ENCODE data around the gene PERCC1.

DNA sequence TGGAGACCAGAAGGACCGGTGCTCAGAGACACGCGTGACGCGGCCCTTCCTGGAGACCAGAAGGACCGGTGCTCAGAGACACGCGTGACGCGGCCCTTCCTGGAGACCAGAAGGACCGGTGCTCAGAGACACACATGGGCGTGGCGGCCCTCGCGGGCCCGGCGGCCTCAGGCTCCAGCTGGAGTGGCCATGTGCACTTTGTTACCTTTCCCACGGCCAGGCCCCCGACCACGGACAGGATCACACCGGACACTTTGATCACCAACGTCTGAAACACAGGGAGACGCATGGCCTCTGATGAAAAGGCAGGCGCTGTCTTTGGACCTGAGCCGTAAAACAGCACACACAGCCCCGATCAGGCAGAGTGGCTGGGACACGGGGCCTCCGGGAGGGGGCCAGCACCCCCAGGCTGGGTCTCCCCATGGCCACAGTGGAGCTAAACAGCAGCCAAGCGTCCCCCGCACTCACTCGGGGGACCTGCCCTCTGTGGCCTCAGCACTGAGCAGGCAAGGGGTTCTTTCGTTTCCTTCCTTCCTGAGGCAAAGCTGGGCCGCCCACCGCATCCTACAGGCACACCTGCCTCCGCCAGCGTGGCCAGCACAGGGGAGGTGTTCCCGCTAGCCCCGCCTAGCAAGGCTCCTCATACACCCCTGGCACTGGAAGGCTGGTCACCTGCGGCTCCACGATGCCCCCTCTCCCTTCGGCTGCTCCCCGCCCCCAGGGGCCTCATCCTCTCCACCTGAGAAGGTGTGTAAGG, 26.8 kb downstream of the PERCC1 start:
- TF ChIP-seq EP300 (IDR thresholded peaks at IDR 0.05; ENCODE audit: low read depth) (no peak), POLR2AphosphoS5 (IDR thresholded peaks at IDR 0.05) (no peak)
